Activated T-helper 1 cell treated with anti-CD3 and anti-CD28 coated beads, Interleukin-12 subunit alpha, Interleukin-12 subunit beta, Interleukin-2, Interleukin-4 antibody, amounts not matched to agents 30 ng/mL and 10 ng/mL and 1 ng/mL, durations not matched to agents 14 hours and 24 hours and 36 hours (primary cell): ENCODE data around the gene FBXO5. TPM values are rescaled to one million over a fixed set of nuclear protein-coding genes. Genes with fewer than 3 reads are reported as not detected.
"Not testable (repeated sequence)": the region's sequence is repeated elsewhere in the genome, so short reads cannot be mapped to it uniquely, and the experiment has no call there.

ENCODE experiments used
- DNase-seq: peaks from one replicate; pipeline ENCODE4 v3.0.0; 2021; ENCODE audit warnings: low spot score
- H3K27ac Mint-ChIP-seq: one replicate; pipeline ENCODE4 v1.8.0; 2021; ENCODE audit warnings: mild to moderate bottlenecking, mixed read lengths
- H3K27me3 Mint-ChIP-seq: one replicate; pipeline ENCODE4 v1.8.0; 2022; ENCODE audit warnings: mild to moderate bottlenecking, moderate library complexity, mixed read lengths; ENCODE audit not compliant: insufficient read depth
- H3K36me3 Mint-ChIP-seq: one replicate; pipeline ENCODE4 v1.8.0; 2021; ENCODE audit warnings: low read depth, mixed read lengths
- H3K4me1 Mint-ChIP-seq: one replicate; pipeline ENCODE4 v1.8.0; 2021; ENCODE audit warnings: low read depth, mixed read lengths
- H3K4me3 Mint-ChIP-seq: one replicate; pipeline ENCODE4 v1.8.0; 2021; ENCODE audit warnings: mild to moderate bottlenecking, moderate library complexity, mixed read lengths
- H3K9me3 Mint-ChIP-seq: one replicate; pipeline ENCODE4 v1.8.0; 2021; ENCODE audit warnings: mixed read lengths
- intact Hi-C: fragments of 100-400 bp; cut with micrococcal nuclease; formaldehyde crosslinking; loops from one replicate; pipeline ENCODE4 v1.15.1; 2024
- total RNA-seq: library from RNA; stranded (reverse); gene quantifications from 2 replicates; pipeline ENCODE4 v1.2.3, GENCODE V29; 2022

FBXO5 gene
- total RNA-seq, 1 donor from 2014 or later, result 29.4 TPM

GRCh38 chr6:153012856-153013255 lies 30.0 kb upstream of the FBXO5 start:
- Mint-ChIP-seq H3K27ac (no peak overlapping the region), H3K4me3 (no peak overlapping the region), H3K27me3 (peaks cover 32% of the 10 kb centered on the region), H3K9me3 (no peaks in the 10 kb centered on the region), H3K36me3 (no peaks in the 10 kb centered on the region), H3K4me1 (no peaks in the 10 kb centered on the region)
- DNase-seq, result no peak
- intact Hi-C loops, result no loop called here

DNA sequence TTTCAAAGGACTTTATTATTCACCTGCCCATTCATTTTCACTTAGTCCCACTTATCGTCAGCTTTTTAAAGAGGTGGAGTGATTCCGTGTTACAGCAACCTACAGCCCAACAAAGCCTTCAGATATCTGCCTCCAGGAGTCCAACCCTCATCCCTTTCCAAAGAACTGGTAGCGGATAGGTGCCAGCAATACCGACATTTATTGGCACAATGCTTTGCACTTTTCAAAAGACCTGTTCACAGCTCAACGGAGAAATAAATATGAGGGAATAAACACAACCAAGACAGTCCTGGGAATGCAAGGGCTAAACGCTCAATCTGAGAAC lies 20.5 kb upstream of the FBXO5 start:
- Mint-ChIP-seq H3K36me3 (peaks cover 28% of the 10 kb centered on the region), H3K4me3 (peak overlapping the region; percentile 98), H3K27me3 (peaks cover 10% of the 10 kb centered on the region), H3K4me1 (peaks cover 51% of the 10 kb centered on the region), H3K9me3 (no peaks in the 10 kb centered on the region), H3K27ac (peak overlapping the region; percentile 91)
- DNase-seq, result no peak
- intact Hi-C loops, result loop anchor here (1.0 kb wide), 1 partner anchor 21 kb away; no protein-coding TSS in a partner anchor

GRCh38 chr6:153002613-153003365 lies 19.9 kb upstream of the FBXO5 start, which contains the start of gene MTRF1L:
MTRF1L (minus strand) TSS chr6:153002709; CDS start chr6:153002685, 24 bp downstream.
- Mint-ChIP-seq H3K4me1 (peaks cover 51% of the 10 kb centered on the region), H3K27me3 (peaks cover 10% of the 10 kb centered on the region), H3K36me3 (peaks cover 30% of the 10 kb centered on the region), H3K9me3 (no peaks in the 10 kb centered on the region), H3K27ac (peak within 1 kb of the TSS; percentile 91), H3K4me3 (peak within 1 kb of the TSS; percentile 98)
- DNase-seq, result peak; percentile 81
- intact Hi-C loops, result loop anchor here (1.0 kb wide), 5 partner anchors 8 to 1612 kb away; partner anchors contain the start of gene RMND1

- Mint-ChIP-seq H3K27me3 (peaks cover 10% of the 10 kb centered on the region), H3K9me3 (no peaks in the 10 kb centered on the region), H3K27ac (peak overlapping the region; percentile 86), H3K36me3 (peaks cover 38% of the 10 kb centered on the region), H3K4me1 (peaks cover 55% of the 10 kb centered on the region), H3K4me3 (peak overlapping the region; percentile 98)
- intact Hi-C loops, result loop anchor here (1.0 kb wide), 4 partner anchors 8 to 1612 kb away; partner anchors contain the start of gene RMND1
- DNase-seq, result peak; percentile 5
Observed at GRCh38 chr6:153001767-153002612, 19.1 kb upstream of the FBXO5 start.

- H3K27me3 Mint-ChIP-seq, H3K27ac Mint-ChIP-seq, DNase-seq, intact Hi-C loops, H3K9me3 Mint-ChIP-seq: not testable (repeated sequence)
- H3K4me3 Mint-ChIP-seq, result peak overlapping the region; percentile 98
- peaks cover 67% of the 10 kb centered on the region for H3K4me1 Mint-ChIP-seq
- H3K36me3 Mint-ChIP-seq, result peaks cover 47% of the 10 kb centered on the region
Observed at GRCh38 chr6:153000790-153001189, 17.9 kb upstream of the FBXO5 start.

DNA sequence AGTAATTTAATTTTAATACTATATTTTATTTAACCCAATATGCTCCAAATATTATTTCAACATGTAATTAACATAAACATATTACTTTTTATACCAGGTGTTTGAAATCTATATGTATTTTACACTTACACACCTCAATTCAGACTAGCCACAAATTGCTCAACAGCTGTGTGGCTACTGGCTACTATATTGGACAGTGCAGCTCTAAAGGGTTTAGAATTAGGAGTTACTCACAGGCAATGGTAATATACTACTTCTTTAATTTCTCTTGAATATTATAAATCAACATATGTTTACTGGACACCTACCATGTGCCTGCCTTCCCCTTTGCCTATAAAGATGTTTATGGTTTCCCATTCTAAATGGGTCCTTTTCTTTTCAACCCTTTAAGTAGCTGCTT lies 17.4 kb upstream of the FBXO5 start:
- Mint-ChIP-seq H3K27me3 (peaks cover 2% of the 10 kb centered on the region), H3K9me3 (no peaks in the 10 kb centered on the region), H3K27ac (peak overlapping the region; percentile 69), H3K4me1 (peaks cover 72% of the 10 kb centered on the region), H3K4me3 (peak overlapping the region; percentile 98), H3K36me3 (peaks cover 47% of the 10 kb centered on the region)
- no peak for DNase-seq
- intact Hi-C loops, result no loop called here

DNA sequence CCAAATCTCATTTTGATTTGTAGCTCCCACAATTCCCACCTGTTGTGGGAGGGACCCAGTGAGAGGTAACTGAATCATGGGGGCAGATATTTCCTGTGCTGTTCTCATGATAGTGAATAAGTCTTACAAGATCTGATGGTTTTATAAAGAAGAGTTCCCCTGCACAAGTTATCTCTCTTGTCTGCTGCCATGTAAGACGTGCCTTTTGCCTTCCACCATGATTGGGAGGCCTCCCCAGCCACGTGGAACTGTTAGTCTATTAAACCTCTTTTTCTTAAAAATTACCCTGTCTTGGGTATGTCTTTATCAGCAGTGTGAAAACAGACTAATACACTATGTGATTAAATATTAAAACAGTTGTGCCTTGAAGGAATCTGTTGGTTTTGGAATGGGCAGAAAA lies 16.7 kb upstream of the FBXO5 start:
- DNase-seq, H3K9me3 Mint-ChIP-seq, H3K27me3 Mint-ChIP-seq, intact Hi-C loops: not testable (repeated sequence)
- peaks cover 47% of the 10 kb centered on the region for H3K36me3 Mint-ChIP-seq
- peak overlapping the region; percentile 9 for H3K27ac Mint-ChIP-seq
- peaks cover 73% of the 10 kb centered on the region for H3K4me1 Mint-ChIP-seq
- peak overlapping the region; percentile 40 for H3K4me3 Mint-ChIP-seq

DNA sequence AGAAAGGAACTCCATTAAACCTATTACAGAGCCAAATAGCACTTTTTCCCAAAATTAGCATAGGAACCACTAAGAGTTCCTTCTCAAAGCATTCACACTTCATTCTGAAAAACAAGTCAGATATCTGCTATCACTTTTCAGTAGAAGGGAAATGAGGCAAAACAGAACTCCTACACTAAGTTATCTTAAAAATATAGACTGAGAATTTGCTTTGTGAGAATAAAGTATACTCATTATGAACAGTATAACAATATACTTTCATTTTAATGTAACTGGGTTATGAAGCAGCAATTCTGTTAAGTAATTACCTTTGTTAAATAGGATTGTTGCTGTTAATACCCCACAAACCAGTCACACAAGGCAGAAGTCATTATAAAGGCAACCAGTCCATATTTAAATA lies 11.0 kb upstream of the FBXO5 start:
- no peak for DNase-seq
- Mint-ChIP-seq H3K4me3 (peak overlapping the region; percentile 26), H3K27me3 (no peaks in the 10 kb centered on the region), H3K9me3 (no peaks in the 10 kb centered on the region), H3K27ac (peak overlapping the region; percentile 73), H3K36me3 (peaks cover 49% of the 10 kb centered on the region), H3K4me1 (peaks cover 53% of the 10 kb centered on the region)
- intact Hi-C loops, result loop anchor here (1.0 kb wide), 1 partner anchor 8 kb away; the partner anchor contains the start of gene MTRF1L

DNA sequence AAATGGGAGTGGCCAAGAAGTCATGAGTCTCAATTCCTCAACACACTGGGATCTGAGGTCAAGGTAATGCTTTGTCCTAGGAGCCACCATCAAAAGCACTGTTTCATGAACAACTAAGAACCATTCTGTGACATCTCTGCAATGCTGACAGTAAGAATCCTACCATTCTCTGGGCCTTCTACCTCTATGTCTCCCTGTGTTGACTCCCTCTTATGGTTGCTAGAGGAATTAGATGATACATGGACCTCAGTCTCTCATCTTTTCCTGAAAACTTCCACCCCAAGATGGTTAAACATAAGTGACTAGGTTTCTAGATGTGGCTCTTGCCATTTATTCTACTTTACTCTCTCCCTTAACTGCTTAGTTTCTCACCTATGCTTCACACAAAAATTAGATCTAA lies 10.6 kb upstream of the FBXO5 start:
- no peak for DNase-seq
- Mint-ChIP-seq H3K27me3 (no peaks in the 10 kb centered on the region), H3K4me1 (peaks cover 50% of the 10 kb centered on the region), H3K27ac (peak overlapping the region; percentile 73), H3K4me3 (peak overlapping the region; percentile 26), H3K36me3 (peaks cover 49% of the 10 kb centered on the region), H3K9me3 (no peaks in the 10 kb centered on the region)
- intact Hi-C loops, result no loop called here

- Mint-ChIP-seq H3K9me3 (no peaks in the 10 kb centered on the region), H3K27ac (no peak overlapping the region), H3K4me3 (no peak overlapping the region), H3K36me3 (peaks cover 26% of the 10 kb centered on the region), H3K4me1 (peaks cover 27% of the 10 kb centered on the region), H3K27me3 (no peaks in the 10 kb centered on the region)
- DNase-seq, result no peak
- intact Hi-C loops, result no loop called here
Observed at GRCh38 chr6:152986978-152987377, 4.1 kb upstream of the FBXO5 start.

- Mint-ChIP-seq H3K4me3 (peak overlapping the region; percentile 28), H3K36me3 (peaks cover 30% of the 10 kb centered on the region)
- DNase-seq, result not testable (repeated sequence)
Observed at GRCh38 chr6:152985300-152985699, 2.5 kb upstream of the FBXO5 start.

DNA sequence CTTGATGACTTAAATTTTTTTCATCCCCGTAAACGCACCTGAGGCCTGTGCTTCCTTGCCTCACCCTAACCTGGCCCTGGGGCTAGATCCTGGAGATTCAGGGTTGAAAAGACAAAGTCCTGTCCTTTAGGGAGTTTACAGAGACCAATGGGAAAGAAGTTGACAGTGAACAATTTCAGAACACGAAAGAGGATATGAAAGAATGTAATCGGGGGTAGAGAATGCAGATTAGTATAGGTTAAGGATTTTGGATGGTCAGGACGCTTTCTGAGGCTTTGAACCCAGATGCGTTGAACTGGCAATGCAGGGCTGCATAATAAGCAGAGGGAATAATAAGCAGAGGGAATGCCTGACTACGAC lies 1.7 kb upstream of the FBXO5 start:
- H3K4me3 Mint-ChIP-seq, result peak overlapping the region; percentile 96
- peak overlapping the region; percentile 100 for H3K27ac Mint-ChIP-seq
- H3K4me1 Mint-ChIP-seq, result peaks cover 41% of the 10 kb centered on the region
- no peaks in the 10 kb centered on the region for H3K9me3 Mint-ChIP-seq
- intact Hi-C loops, result loop anchor here (5.0 kb wide), 2 partner anchors 682 to 1748 kb away; partner anchors contain the start of gene SCAF8
- no peaks in the 10 kb centered on the region for H3K27me3 Mint-ChIP-seq
- peaks cover 28% of the 10 kb centered on the region for H3K36me3 Mint-ChIP-seq
- DNase-seq, result no peak

More at GRCh38 chr6:152985300-152985699, 2.5 kb upstream of the FBXO5 start:
- peaks cover 37% of the 10 kb centered on the region for H3K4me1 Mint-ChIP-seq
- H3K9me3 Mint-ChIP-seq, H3K27me3 Mint-ChIP-seq, H3K27ac Mint-ChIP-seq, intact Hi-C loops: not testable (repeated sequence)
